Hepatocyte (in vitro differentiated cells): ENCODE data around the gene CFAP221. TPM values are rescaled to one million over a fixed set of nuclear protein-coding genes. Genes with fewer than 3 reads are reported as not detected.

Experiments used
- DNase-seq: peaks from one replicate; pipeline ENCODE4 v3.0.0-alpha.2; 2016; ENCODE audit warnings: low spot score
- H2AFZ ChIP-seq: fragments of 200-600 bp; sonication (generic); 2 replicates; pipeline ENCODE4 v1.6.0; 2016; ENCODE audit warnings: antibody characterized with exemption, mild to moderate bottlenecking
- H3K27ac ChIP-seq: fragments of 200-600 bp; sonication (generic); 2 replicates; pipeline ENCODE4 v1.5.1; 2016; ENCODE audit warnings: mild to moderate bottlenecking
- H3K27me3 ChIP-seq: fragments of 200-600 bp; sonication (generic); 2 replicates; pipeline ENCODE4 v1.6.1; 2016
- H3K36me3 ChIP-seq: fragments of 200-600 bp; sonication (generic); replicated peaks from 2 replicates; pipeline ENCODE4 v1.5.1; 2016; ENCODE audit warnings: low read depth; ENCODE audit not compliant: insufficient read depth
- H3K4me1 ChIP-seq: fragments of 200-600 bp; sonication (generic); 2 replicates; pipeline ENCODE4 v1.5.1; 2016; ENCODE audit warnings: mild to moderate bottlenecking, moderate library complexity; ENCODE audit not compliant: insufficient read depth
- H3K4me2 ChIP-seq: fragments of 200-600 bp; sonication (generic); 2 replicates; pipeline ENCODE4 v1.6.0; 2016
- H3K4me3 ChIP-seq: fragments of 200-600 bp; sonication (generic); 2 replicates; pipeline ENCODE4 v1.5.1; 2016; ENCODE audit warnings: mild to moderate bottlenecking
- H3K79me2 ChIP-seq: fragments of 200-600 bp; sonication (generic); 2 replicates; pipeline ENCODE4 v1.6.0; 2017; ENCODE audit warnings: mild to moderate bottlenecking
- H3K9me2 ChIP-seq: fragments of 200-600 bp; sonication (generic); replicated peaks from 2 replicates; pipeline ENCODE4 v1.6.0; 2017; ENCODE audit warnings: mild to moderate bottlenecking; ENCODE audit not compliant: insufficient read depth
- H3K9me3 ChIP-seq: fragments of 200-600 bp; sonication (generic); 2 replicates; pipeline ENCODE4 v1.5.1; 2016; ENCODE audit warnings: low read depth, mild to moderate bottlenecking
- H4K20me1 ChIP-seq: fragments of 200-600 bp; sonication (generic); 2 replicates; pipeline ENCODE4 v1.6.0; 2016; ENCODE audit warnings: mild to moderate bottlenecking; ENCODE audit not compliant: insufficient read depth, poor library complexity, severe bottlenecking
- EZH2 ChIP-seq: fragments of 200-600 bp; sonication (generic); IDR thresholded peaks from 2 replicates; pipeline ENCODE4 v1.6.1; 2016; ENCODE audit warnings: antibody characterized with exemption, mild to moderate bottlenecking, borderline replicate concordance
- EZH2phosphoT487 ChIP-seq: fragments of 200-600 bp; sonication (generic); IDR thresholded peaks from one replicate; pipeline ENCODE4 v1.6.1; 2018; ENCODE audit warnings: antibody characterized with exemption, mild to moderate bottlenecking, low read depth, moderate library complexity; ENCODE audit not compliant: unreplicated experiment, severe bottlenecking
- WGBS: methylation state at CpG from one replicate; pipeline ENCODE4 v1.1.6; 2016; ENCODE audit warnings: low lambda C conversion rate; ENCODE audit errors: missing lambda C conversion rate; 5-methylcytosine and 5-hydroxymethylcytosine counted together
- polyA plus RNA-seq: library from polyadenylated mRNA; unstranded; fragments of >200 nt; fragmentation: Nextera tagmentation; extraction: Ambion mirVana; gene quantifications from 2 replicates; pipeline ENCODE4 v1.2.1, GENCODE V29; 2016
- total RNA-seq: library from RNA; depleted of rRNA; stranded (reverse); fragments of >200 nt; gene quantifications from 2 replicates; pipeline ENCODE4 v1.2.3, GENCODE V29; 2014
- TF ChIP-seq, protein P1 (sequence below): fragments of 200-600 bp; sonication (generic); IDR thresholded peaks from 2 replicates; pipeline ENCODE4 v1.5.1; 2016; ENCODE audit warnings: antibody characterized with exemption, mild to moderate bottlenecking; ENCODE audit not compliant: poor library complexity

CFAP221 gene
- total and polyA plus RNA-seq, 2 experiments from 2014 or later, result 3.3 to 3.4 TPM

- TF ChIP-seq EZH2 (no peak), EZH2phosphoT487 (no peak)
- TF ChIP-seq, protein P1, sequence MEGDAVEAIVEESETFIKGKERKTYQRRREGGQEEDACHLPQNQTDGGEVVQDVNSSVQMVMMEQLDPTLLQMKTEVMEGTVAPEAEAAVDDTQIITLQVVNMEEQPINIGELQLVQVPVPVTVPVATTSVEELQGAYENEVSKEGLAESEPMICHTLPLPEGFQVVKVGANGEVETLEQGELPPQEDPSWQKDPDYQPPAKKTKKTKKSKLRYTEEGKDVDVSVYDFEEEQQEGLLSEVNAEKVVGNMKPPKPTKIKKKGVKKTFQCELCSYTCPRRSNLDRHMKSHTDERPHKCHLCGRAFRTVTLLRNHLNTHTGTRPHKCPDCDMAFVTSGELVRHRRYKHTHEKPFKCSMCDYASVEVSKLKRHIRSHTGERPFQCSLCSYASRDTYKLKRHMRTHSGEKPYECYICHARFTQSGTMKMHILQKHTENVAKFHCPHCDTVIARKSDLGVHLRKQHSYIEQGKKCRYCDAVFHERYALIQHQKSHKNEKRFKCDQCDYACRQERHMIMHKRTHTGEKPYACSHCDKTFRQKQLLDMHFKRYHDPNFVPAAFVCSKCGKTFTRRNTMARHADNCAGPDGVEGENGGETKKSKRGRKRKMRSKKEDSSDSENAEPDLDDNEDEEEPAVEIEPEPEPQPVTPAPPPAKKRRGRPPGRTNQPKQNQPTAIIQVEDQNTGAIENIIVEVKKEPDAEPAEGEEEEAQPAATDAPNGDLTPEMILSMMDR, result no peak
- Histone ChIP-seq H3K9me2 (no peaks in the 10 kb centered on the region), H3K36me3 (no peaks in the 10 kb centered on the region), H3K79me2 (no peaks in the 10 kb centered on the region), H3K9me3 (no peaks in the 10 kb centered on the region), H3K27me3 (no peaks in the 10 kb centered on the region), H3K4me1 (no peaks in the 10 kb centered on the region), H3K4me3 (no peak overlapping the region), H3K4me2 (no peak overlapping the region), H4K20me1 (no peaks in the 10 kb centered on the region), H3K27ac (no peak overlapping the region), H2AFZ (no peak overlapping the region)
- WGBS, result 64% methylated on average over 5 of the region's 5 CpGs
- DNase-seq, result no peak
Observed at GRCh38 chr2:119629323-119629825, 85.1 kb downstream of the CFAP221 start.

GRCh38 chr2:119630121-119630520, 85.9 kb downstream of the CFAP221 start:
- WGBS, result 93% methylated on average over 4 of the region's 4 CpGs
- Histone ChIP-seq H3K27me3 (no peaks in the 10 kb centered on the region), H4K20me1 (no peaks in the 10 kb centered on the region), H3K4me1 (no peaks in the 10 kb centered on the region), H3K36me3 (no peaks in the 10 kb centered on the region), H3K27ac (no peak overlapping the region), H3K9me3 (no peaks in the 10 kb centered on the region), H3K9me2 (no peaks in the 10 kb centered on the region), H2AFZ (no peak overlapping the region), H3K79me2 (no peaks in the 10 kb centered on the region), H3K4me2 (no peak overlapping the region), H3K4me3 (no peak overlapping the region)
- TF ChIP-seq EZH2phosphoT487, result no peak
- no peak for TF ChIP-seq EZH2
- TF ChIP-seq, protein P1, result no peak
- DNase-seq, result no peak

DNA sequence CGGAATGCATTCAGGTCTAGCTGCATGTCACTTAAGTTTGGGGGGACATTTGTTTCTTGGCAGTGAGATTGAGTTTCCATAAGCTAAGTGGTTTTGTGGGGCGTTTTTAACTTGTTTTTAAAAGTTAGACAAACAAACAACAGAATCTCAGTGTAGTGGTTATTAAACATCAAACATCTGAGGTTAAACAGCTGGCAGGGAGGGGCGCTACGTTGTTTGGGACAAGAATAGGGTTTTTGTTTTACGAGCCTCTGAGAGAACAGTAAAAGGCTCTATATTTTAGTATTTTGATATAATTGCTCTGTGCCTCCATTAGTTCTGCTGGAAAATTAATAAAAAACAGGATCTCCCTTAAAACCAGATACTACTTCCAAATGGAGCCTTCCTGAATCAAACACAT, 93.1 kb downstream of the CFAP221 start:
- no peak overlapping the region for H3K4me3 ChIP-seq
- 42% methylated on average over 5 of the region's 5 CpGs for WGBS
- H3K27me3 ChIP-seq, result no peaks in the 10 kb centered on the region
- H3K4me2 ChIP-seq, result no peak overlapping the region
- TF ChIP-seq, protein P1, result no peak
- TF ChIP-seq EZH2 (no peak), EZH2phosphoT487 (peak; percentile 42)
- no peaks in the 10 kb centered on the region for H3K9me2 ChIP-seq
- H3K9me3 ChIP-seq, result no peaks in the 10 kb centered on the region
- H2AFZ ChIP-seq, result no peak overlapping the region
- H3K36me3 ChIP-seq, result no peaks in the 10 kb centered on the region
- DNase-seq, result no peak
- no peak overlapping the region for H3K27ac ChIP-seq
- no peaks in the 10 kb centered on the region for H3K79me2 ChIP-seq
- H3K4me1 ChIP-seq, result peaks cover 11% of the 10 kb centered on the region
- no peaks in the 10 kb centered on the region for H4K20me1 ChIP-seq

- Histone ChIP-seq H3K9me3 (no peaks in the 10 kb centered on the region), H3K27me3 (no peaks in the 10 kb centered on the region), H2AFZ (no peak overlapping the region), H3K4me1 (peaks cover 11% of the 10 kb centered on the region), H3K79me2 (no peaks in the 10 kb centered on the region), H3K9me2 (no peaks in the 10 kb centered on the region), H4K20me1 (no peaks in the 10 kb centered on the region), H3K36me3 (no peaks in the 10 kb centered on the region), H3K4me2 (no peak overlapping the region), H3K4me3 (no peak overlapping the region), H3K27ac (no peak overlapping the region)
- 69% methylated on average over 12 of the region's 12 CpGs for WGBS
- TF ChIP-seq, protein P1, result no peak
- no peak for TF ChIP-seq EZH2phosphoT487
- DNase-seq, result no peak
Observed at GRCh38 chr2:119638246-119638645, 94.0 kb downstream of the CFAP221 start.
